ENCODE measurements around the gene GLYATL3. TPM values are rescaled to one million over a fixed set of nuclear protein-coding genes. Genes with fewer than 3 reads are reported as not detected.
A peak's percentile ranks its signal among the peaks of the same experiment; 100 is the strongest.

The GLYATL3 gene
- total RNA-seq, 1 donor from 2014 or later = not detected

DNA sequence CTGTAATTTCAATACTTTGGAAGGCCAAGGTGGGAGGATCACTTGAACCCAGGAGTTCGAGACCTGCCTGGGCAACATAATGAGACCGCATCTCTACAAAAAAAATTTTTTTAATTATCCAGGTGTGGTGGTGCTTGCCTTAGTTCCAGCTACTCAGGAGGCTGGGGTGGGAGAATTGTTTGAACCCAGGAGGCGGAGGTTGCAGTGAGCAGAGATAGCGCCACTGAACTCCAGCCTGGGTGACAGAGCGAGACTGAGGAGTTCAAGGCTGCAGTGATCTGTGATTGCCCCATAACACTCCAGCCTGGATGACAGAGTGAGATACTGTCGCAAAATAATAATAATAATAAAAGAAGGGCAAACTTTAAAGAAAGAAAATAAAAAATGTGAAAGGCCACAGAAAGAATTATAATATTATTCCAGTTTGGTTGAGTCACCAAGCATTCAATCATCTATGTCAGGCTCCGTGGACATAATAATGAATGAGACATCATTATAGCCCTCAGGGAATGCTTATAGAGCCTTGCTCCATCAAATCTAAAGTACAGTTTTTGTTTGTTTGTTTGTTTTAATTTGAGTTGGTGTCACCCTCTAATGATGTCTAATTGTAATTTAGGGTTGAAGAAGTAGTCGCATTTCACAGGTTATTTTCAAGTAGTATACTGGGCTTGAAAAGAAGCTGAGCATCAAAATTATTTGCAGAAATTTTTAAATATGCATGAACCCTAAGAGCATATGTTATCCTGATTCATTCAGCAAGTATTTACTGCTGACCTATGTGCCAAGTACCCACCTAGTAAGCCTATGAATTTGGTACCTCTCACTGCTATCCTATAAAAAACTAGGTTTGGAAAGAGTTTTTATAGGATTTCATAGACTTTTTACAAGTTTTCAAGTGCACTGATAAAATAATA is 15.1 kb downstream of the GLYATL3 start:
- DNase-seq (ENCODE audit: low read depth in 2 of 2) = no peak

DNA sequence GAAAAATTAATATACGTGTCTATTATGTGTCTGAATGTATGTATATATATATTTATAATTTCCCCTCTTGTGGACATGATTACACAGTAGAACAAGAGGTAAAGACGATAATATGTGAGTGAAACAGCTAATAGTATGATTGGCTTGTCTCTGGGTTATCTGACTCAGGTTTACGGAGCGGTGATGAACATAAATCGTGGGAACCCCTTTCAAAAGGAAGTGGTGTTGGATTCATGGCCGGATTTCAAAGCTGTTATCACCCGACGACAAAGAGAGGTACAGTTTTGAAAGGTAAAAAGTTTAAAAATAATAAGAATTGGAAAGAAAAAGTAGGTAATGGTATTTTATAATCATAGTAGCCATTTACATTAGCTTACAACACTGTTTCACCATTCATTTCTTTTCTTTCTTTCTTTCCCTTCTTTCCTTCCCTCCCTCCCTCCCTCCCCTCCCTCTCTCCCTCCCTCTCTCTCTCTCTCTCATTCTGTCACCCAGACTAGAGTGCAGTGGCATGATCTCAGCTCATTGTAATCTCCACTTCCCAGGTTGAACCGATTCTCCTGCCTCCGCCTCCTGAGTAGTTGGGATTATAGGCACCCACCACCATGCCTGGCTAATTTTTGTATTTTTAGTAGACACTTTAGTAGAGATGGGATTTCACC is 15.9 kb downstream of the GLYATL3 start:
- no peak for DNase-seq (ENCODE audit: low read depth in 2 of 2)

DNA sequence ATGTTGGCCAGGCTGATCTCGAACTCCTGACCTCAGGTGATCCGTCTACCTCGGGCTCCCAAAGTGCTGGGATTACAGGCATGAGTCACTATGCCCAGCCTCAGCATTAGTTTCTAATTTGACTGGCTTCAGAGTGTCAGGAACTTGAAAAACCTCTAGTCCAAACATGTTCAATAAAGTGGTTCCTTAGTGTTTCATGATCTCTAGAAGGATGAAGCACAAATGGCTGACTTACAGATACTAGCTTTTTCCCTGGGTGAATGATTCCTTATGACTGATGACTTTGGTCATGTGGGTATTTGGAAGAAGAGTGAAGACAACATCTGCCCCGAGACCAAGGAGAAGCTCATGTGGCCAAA is 16.4 kb downstream of the GLYATL3 start:
- no peak for DNase-seq (ENCODE audit: low read depth in 2 of 2)

DNA sequence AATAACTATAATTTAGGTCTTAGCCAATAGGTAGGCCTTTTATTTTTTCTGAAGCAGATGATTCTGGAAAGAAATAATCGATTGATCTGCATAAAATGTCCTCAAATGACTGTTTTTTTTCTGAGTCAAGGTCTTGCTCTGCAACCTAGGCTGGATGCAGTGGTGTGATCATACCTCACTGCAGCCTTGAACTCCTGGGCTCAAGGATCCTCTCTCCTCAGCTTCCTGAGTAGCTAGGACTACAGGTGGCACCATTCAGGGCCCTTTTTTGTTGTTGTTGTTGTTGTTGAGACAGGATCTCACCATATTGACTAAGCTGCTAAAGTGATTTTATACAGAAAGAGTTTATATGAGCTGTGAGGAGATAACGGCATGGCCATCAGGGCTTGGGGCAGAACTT is 18.2 kb downstream of the GLYATL3 start:
- no peak for DNase-seq (ENCODE audit: low read depth in 2 of 2)

DNA sequence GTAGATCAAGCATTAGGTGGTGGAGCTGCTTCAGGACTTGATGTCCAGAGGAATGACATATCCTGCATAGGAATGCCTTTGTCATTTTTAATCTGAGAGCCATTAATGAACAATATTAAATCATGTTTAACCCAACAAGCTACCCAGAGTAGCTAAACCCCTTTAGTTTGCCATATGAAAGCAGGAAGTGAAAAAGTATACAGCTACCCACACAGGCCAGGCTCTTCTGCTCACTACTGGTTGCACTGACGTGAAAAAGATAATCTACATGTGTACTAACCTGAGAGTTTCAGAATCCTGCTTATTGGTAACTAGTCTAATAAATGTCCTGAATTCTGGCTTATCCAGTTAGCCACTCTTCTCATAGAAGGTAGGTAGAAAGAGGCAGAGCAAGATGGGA is 19.9 kb downstream of the GLYATL3 start:
- DNase-seq (ENCODE audit: low read depth in 2 of 2) = no peak

DNA sequence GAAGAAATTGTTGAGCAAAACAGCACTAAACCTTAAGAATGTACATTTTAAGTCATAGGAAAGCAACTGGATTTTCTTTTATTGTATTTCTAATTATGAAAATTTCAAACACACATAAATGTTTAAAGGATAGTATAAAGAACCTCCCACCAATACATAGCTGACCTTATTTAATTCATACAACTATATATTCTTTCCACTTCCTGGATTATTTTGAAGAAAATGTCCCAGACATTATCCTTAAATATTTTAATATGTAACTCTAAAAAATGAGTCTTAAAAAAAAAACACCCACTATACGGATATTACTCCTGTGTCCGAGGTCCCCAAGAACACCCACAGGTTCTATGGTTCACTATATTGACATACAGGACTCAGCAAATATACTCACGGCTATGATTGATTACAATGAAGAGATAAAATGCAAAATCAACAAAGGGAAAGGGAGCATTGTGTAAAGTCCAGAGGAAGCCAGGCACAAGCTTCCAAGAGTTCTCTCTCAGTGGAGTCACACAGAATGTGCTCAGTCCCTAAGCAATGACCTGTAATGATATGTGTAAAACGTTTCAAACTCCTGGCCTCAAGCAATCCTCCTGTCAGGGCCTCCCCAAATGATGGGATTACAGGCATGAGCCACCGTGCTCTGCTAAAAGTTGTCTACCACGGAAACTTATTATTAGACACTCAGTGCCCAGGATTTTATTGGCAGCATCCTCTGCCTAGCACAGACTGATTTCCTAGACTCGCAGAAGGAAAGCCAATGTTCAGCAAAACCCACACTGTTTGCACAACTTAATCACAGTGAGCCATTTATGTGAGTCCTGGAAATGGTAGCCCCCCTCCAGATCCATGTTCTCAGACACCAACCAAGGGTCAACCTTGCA is 23.2 kb downstream of the GLYATL3 start:
- DNase-seq (ENCODE audit: low read depth in 2 of 2) = no peak

DNA sequence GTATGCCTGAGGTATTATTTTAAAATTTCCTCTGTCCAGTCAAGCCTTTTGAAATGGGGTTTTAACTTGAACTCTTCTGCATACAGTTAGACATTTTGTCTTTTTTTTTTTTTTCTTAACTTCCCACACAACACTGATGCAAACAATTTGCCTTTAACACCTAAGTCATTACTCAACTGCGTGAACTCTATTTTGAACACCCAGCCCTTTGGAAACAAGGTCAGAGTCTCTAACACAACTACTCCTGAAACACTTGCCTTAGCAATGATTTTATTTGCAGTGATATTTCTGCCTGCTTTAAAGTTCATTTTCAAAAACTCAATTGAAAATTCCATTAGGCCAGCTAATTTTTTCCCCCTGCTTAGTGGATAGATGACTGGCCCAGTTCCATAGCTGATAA is 24.2 kb downstream of the GLYATL3 start:
- no peak for DNase-seq (ENCODE audit: low read depth in 2 of 2)

DNA sequence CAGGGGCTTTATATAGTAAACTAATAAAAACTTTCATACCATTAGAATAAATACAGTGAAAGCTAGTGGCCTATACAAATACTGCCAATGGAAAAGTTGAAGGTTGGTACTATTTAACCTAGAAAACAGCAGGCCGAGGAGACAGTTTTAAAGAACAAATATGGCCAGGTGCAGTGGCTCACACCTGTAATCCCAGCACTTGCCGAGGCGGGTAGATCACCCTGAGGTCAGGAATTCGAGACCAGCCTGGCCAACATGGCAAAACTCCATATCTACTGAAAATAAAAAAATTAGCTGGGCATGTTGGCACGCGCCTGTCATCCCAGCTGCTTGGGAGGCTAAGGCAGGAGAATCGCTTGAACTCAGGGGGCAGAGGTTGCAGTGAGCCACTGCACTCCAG is 24.8 kb downstream of the GLYATL3 start:
- no peak for DNase-seq (ENCODE audit: low read depth in 2 of 2)

DNA sequence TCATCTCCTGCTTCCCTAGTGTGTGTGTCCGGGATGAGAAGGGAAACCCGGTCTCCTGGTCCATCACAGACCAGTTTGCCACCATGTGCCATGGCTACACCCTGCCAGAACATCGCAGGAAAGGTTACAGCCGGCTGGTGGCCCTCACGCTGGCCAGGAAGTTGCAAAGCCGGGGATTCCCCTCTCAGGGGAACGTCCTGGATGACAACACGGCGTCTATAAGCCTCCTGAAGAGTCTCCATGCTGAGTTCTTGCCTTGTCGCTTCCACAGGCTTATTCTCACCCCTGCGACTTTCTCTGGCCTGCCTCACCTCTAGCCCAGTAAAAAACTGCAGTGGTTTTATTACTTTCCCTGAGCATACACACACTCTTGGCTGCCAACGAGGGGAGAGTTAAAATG is 26.9 kb downstream of the GLYATL3 start:
- DNase-seq (ENCODE audit: low read depth in 2 of 2) = peak in 1 of 2 donors; percentile 5

DNA sequence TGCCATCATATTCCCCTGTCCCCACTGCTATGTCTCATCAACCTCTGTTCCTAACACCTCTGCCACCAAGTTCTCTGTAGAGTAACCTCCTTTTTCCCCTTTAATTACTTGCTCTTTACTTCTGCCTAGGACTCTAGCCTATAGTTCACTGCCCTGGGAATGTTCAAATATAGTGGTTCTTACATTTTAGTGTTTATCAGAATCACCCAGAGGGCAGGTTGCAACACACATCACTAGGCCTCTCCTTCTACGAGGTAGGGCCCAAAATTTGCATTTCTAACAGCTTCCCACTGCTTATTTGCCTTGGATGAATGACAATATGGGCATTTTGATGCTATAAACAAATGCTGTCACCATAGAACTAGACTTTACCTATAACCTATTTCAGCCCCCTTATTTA is 27.6 kb downstream of the GLYATL3 start:
- no peak for DNase-seq (ENCODE audit: low read depth in 2 of 2)

DNA sequence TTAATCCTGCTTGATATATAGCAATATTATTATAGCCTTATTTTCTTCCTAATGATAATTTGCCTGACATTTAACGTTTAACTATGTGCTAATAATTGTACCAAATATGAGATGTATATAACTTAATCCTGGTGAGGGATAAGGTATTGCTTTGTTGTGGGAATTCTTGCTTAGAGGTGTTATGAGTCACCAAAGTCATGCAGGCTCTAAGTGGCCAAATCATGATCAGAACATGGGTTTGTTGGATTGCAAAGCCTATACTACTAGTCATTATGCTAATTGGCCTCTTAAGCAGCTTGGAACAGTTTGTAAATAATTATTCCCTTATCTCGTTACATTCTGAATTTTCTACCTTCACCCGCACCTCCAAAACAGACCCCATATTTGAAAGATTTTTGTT is 28.8 kb downstream of the GLYATL3 start:
- no peak for DNase-seq (ENCODE audit: low read depth in 2 of 2)

DNA sequence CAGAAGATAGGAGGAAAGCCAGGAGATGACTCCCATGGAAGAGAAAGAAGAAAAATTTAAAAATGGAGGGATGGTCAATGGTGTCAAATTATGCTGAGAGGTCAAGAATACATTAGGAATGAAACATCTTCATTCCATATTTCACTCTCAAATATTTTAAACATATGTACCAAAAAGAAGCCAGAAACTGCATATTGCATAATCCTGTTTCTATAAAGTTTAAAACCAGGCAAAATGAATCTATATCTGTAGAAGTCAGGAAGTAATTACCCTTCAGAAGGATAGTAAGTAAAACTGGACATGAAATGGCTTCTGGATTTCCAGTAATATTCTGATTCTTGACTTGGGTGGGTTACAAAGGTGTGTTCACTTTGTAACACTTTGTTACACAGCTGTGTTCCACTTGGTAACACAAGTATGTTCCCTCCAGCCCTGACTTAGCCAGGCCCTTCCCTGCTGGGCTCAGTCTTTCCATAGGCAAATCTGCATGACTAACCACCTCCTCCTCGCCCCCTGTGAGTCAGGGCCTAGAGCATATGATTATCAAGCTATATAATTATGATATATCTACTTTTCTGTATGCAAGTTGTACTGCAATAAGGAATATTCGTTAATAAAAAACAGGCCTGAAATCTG is 30.5 kb downstream of the GLYATL3 start:
- DNase-seq (ENCODE audit: low read depth in 2 of 2) = no peak

DNA sequence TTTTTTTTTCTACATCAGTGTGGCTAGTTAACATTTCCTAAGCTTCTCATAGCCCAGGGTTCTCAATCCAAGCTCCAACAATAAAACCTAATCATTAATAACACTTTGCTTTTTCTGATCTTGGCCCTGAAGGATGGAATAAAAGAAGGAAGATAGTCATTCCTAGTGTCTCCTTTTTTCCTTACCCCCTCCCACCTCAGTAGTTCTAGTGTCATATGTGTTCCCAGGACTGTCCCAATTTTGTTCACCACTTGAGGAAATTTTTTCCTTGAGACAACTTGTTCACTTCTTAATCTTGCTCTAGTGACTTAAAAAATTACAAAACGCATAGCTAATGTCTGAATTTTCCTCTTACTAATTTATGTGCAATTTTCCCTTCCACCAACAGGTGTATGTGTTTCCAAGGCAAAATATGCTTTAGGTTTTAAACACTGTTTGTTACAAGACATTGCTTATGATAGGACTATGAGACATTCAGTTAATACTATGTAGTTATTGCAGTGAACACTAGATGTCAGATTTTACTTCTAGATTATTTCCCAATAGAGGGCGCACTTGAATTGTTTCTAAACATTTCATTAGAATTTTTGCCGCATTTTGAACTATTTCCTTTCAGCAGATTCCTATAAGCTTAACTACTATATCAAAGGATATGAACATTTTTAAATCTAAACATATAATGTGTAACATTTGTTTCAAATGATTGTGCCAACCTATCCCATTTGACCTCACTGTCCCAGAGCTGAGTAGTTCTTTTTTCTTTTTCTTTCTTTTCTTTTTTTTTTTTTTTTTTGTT is 32.2 kb downstream of the GLYATL3 start:
- peak; percentile 83 to 85 for DNase-seq (ENCODE audit: low read depth in 2 of 2)

DNA sequence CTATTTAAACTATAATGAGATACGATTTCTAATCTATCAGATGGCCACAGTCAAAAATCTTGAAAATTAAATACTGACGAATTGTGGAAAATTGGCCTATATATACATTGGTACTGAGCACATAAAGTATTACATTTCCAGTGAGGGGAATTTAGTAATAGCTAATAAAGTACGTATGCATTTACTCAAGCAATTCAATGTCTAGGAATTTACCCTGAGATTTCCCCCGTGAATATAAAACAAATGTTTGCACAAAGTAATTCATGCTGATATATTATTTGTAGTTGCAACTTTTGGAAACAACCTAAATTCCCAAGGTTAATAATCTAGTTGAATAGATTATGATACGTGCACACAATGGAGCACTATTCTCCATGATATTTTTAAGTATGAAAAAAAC is 36.1 kb downstream of the GLYATL3 start:
- DNase-seq (ENCODE audit: low read depth in 2 of 2) = no peak

DNA sequence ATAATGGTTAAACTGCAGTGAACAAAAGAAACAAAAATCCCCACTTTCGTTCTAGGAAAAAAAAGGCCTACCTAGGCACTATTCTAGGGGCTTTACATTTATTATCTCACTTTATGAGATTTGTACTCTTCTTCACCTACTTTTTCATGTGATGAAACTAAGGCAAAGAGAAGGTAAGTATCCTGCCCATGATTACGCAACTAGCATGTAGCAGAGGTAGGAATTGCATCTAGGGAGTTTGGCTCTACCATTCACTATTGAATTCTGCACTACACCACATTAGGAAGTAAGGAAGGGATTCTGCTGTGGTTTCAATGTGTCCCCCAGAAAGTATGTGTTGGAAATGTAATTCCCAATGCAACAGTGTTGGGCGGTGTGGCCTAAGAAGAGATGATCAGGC is 39.4 kb downstream of the GLYATL3 start:
- DNase-seq (ENCODE audit: low read depth in 2 of 2) = no peak

DNA sequence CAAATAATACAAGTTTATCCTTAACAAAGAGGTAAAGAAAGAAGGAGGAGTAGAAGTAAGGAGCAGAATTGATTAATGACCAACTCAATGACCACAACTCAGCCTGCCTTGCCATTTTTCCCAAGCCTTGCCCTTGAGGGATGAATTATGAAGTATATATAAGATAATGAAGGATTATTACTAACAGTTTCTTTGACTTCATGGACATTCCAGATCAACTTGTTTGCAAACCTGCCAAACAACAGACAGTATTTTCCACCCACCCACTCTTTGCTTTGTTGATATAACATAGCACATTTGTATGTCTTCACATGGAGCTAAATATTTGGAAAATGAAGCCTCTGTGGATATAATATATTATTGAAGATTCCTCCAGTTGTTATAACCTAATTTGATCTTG is 40.9 kb downstream of the GLYATL3 start:
- DNase-seq (ENCODE audit: low read depth in 2 of 2) = no peak

DNA sequence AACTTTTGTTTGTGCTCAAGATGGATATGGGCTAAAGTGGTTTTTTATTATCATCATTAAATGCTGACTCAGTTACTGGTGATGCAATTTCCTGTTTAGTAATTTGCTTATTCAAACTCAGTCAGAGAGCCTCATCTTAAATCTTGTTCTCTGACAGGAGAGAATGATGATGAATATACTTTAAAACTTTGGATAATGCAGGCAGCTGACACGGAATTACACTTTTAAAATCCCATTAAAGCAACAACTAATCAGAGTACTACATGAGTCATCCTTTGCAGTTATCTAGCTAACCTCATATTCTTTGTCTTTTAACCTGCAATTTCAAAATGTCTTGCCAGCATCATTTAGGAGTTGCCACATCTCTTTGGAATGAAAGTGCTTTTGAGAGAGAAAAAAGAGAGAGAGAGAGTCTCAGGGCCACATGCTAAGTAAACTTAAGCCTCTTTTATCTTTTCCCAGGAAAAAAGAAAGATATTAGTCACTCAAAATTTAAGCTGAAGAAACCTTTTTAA is 41.5 kb downstream of the GLYATL3 start:
- peak in 1 of 2 donors; percentile 55 for DNase-seq (ENCODE audit: low read depth in 2 of 2)

DNA sequence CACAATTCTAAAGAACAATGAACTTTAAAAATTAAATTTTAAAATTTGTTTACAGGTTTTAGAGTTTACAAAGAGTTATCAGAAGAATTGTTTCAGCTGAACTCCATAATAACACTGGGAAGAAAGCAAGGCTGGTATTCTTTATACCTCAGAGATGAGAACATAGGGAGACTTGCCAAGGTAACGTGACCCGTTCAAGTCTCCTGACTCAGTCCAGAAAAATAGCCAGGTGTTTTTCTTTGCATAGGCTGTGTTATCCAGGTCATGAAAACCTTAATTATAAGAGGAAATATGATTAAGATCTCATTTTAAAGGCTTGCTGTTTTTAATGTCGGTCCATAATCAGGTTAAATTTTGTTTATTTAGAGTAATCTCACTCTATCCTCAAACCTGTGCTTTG is 42.2 kb downstream of the GLYATL3 start:
- DNase-seq (ENCODE audit: low read depth in 2 of 2) = no peak

DNA sequence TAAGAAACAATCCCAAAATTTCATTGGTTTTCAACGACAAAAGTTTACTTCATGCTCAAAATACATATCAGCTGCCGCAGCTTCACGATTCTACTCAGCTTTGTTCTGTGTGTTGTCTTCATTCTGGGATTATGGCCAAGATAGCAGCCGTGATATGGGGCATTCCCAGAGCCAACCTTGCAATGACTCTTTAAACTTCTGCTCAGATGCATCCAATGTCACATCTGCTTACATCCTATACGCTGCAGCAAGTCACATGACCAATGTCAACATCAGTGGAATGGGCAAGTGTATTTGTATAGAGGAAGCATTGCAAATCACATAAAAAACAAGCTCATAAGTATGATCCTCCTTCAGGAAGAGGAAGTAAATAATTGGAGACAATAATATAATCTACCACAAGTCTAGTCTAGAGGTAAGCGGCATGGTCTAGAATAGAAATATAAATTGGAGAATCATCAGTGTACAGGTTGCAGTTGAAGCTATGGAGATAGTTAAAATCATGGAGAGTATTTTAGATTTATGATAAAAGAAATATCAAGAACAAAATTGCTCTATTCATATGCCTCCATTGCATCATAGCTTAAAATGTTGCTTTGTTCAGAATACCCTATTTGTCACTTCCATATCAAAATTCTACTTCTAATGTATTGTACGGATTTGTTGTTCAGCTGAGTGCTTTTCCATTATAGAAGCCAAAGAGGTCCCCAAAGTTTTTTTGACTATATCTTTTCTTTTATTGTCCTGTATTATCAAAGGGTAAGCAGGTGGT is 43.5 kb downstream of the GLYATL3 start:
- DNase-seq (ENCODE audit: low read depth in 2 of 2) = peak in 1 of 2 donors; percentile 19

DNA sequence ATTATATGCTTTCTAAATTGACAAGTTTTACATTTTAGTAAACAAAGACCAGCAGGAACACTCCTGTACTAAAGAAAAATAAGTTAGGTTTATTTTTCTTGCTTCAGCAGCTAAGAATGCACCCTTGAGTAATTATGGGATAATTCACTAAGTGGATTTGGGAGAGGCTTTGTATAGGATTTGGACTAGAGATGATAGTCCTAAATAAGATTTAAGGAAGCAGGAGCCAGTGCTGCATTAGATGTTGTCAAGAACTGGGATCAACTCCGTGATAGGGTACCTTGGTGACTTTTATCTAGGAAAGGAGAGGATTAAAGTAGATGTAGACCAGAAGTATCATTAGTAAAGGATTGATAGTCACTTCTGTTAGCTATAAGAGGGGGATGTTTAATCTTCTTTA is 46.6 kb downstream of the GLYATL3 start:
- DNase-seq (ENCODE audit: low read depth in 2 of 2) = no peak
